ENCODE measurements around the gene FNDC5. TPM values are rescaled to one million over a fixed set of nuclear protein-coding genes. Genes with fewer than 3 reads are reported as not detected.

FNDC5 gene
- total and polyA plus RNA-seq, 8 donors: 4.6 to 13.3 (median 8.9) TPM; not detected in 1

- Histone ChIP-seq H3K36me3 (peaks cover 0 to 35% of the 10 kb centered on the region in 2 donors), H3K27ac (no peak overlapping the region), H3K4me1 (no peaks in the 10 kb centered on the region), H3K9me3 (no peaks in the 10 kb centered on the region), H3K4me3 (no peak overlapping the region), H3K27me3 (no peaks in the 10 kb centered on the region)
- peak; percentile 62 for ATAC-seq
- DNase-seq: no peak
- intact Hi-C loops (cut with DNase I): no loop called here
- no peak for TF ChIP-seq CTCF (IDR thresholded peaks at IDR 0.05)
Observed at GRCh38 chr1:32861904-32862695, 8.6 kb downstream of the FNDC5 start.

GRCh38 chr1:32860566-32860965, 10.1 kb downstream of the FNDC5 start:
- ATAC-seq: no peak
- DNase-seq: no peak
- intact Hi-C loops (cut with DNase I): no loop called here
- H3K9me3 ChIP-seq: no peaks in the 10 kb centered on the region
- no peak overlapping the region for H3K4me3 ChIP-seq
- no peaks in the 10 kb centered on the region for H3K27me3 ChIP-seq
- no peak overlapping the region for H3K27ac ChIP-seq
- H3K36me3 ChIP-seq: peaks cover 0 to 50% of the 10 kb centered on the region in 2 donors
- H3K4me1 ChIP-seq: no peaks in the 10 kb centered on the region
- TF ChIP-seq CTCF (IDR thresholded peaks at IDR 0.05): no peak

- no peak for DNase-seq
- H3K27me3 ChIP-seq: no peaks in the 10 kb centered on the region
- H3K4me3 ChIP-seq: no peak overlapping the region
- TF ChIP-seq CTCF (IDR thresholded peaks at IDR 0.05): no peak
- peaks cover 0 to 56% of the 10 kb centered on the region in 2 donors for H3K36me3 ChIP-seq
- intact Hi-C loops (cut with DNase I): no loop called here
- H3K27ac ChIP-seq: no peak overlapping the region
- no peaks in the 10 kb centered on the region for H3K9me3 ChIP-seq
- ATAC-seq: no peak
- no peaks in the 10 kb centered on the region for H3K4me1 ChIP-seq
Observed at GRCh38 chr1:32859915-32860314, 10.8 kb downstream of the FNDC5 start.

- Histone ChIP-seq H3K9me3 (no peaks in the 10 kb centered on the region), H3K4me1 (no peaks in the 10 kb centered on the region), H3K27me3 (no peaks in the 10 kb centered on the region), H3K36me3 (peaks cover 0 to 63% of the 10 kb centered on the region in 2 donors), H3K27ac (no peak overlapping the region), H3K4me3 (no peak overlapping the region)
- ATAC-seq: no peak
- intact Hi-C loops (cut with DNase I): no loop called here
- no peak for TF ChIP-seq CTCF (IDR thresholded peaks at IDR 0.05)
- no peak for DNase-seq
Observed at GRCh38 chr1:32858791-32859190, 11.9 kb downstream of the FNDC5 start.

GRCh38 chr1:32858136-32858535, 12.6 kb downstream of the FNDC5 start:
- no peaks in the 10 kb centered on the region for H3K9me3 ChIP-seq
- no peak overlapping the region for H3K27ac ChIP-seq
- no peak for DNase-seq
- no peaks in the 10 kb centered on the region for H3K4me1 ChIP-seq
- intact Hi-C loops (cut with DNase I): no loop called here
- peaks cover 0 to 68% of the 10 kb centered on the region in 2 donors for H3K36me3 ChIP-seq
- H3K4me3 ChIP-seq: no peak overlapping the region
- no peak for ATAC-seq
- no peaks in the 10 kb centered on the region for H3K27me3 ChIP-seq
- TF ChIP-seq CTCF (IDR thresholded peaks at IDR 0.05): no peak
